GM19467 (cell line): ENCODE results near the gene SIGLEC7.
"Not testable (repeated sequence)": the region's sequence is repeated elsewhere in the genome, so short reads cannot be mapped to it uniquely, and the experiment has no call there.

ENCODE experiments used
- ATAC-seq: cut with Tn5 transposase; IDR thresholded peaks from one replicate; pipeline ENCODE4 v1.9.1; 2021; ENCODE audit warnings: mild to moderate bottlenecking, moderate library complexity; ENCODE audit not compliant: unreplicated experiment

Gene SIGLEC7

GRCh38 chr19:51164215-51164614 is 22.1 kb downstream of the SIGLEC7 start:
- no peak for ATAC-seq

DNA sequence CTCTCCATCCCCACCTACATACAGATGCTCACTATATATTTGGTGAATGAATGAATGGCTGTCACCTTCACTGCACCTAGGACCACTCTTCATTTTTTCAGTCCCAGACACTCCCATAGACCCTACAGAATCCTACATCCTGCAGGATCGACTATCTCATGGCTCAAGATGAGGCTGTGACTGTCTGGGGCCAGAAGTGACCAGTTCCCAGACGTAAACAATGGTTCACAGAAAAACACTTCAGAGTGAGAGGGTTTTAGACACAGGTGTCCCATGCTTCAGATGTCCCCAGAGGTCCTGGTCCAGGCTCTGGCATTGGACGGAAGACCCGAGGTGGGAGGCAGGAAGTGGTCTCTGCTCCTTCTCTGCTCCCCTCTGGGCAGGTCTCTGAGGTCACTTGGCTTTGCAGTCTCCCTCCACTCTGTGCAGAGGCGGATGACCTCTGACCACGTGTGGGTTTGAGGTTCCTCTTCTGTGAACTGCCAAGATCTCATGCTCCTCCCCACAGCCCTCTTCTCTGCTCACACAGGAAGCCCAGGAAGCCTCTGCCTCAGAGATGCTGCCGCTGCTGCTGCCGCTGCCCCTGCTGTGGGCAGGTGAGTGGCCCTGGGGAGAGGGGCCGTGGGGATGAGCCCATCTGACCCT is 24.9 kb downstream of the SIGLEC7 start:
- no peak for ATAC-seq

- ATAC-seq = no peak
Measured at GRCh38 chr19:51168564-51169282, 26.6 kb downstream of the SIGLEC7 start.

- not testable (repeated sequence) for ATAC-seq
Measured at GRCh38 chr19:51169283-51169918, 27.3 kb downstream of the SIGLEC7 start.

DNA sequence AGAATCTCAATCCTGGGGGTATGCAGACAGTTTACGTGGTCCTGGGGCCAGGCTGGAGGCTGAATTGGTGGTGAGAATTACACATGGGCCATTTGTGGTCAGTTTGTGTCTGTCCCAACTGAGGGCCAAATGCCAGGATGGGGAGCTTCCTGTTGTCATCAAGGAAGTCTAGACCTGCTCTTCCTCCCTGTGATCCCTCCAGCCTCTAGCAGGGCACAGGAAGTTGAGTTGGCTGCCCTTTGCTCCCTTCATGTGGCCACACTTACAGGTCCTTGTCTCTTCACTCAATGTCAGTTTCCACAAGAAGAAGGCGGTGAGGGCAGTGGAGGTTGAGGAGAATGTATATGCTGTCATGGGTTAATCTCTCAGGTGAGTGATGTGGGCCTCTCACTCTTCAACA is 30.1 kb downstream of the SIGLEC7 start:
- ATAC-seq = no peak

DNA sequence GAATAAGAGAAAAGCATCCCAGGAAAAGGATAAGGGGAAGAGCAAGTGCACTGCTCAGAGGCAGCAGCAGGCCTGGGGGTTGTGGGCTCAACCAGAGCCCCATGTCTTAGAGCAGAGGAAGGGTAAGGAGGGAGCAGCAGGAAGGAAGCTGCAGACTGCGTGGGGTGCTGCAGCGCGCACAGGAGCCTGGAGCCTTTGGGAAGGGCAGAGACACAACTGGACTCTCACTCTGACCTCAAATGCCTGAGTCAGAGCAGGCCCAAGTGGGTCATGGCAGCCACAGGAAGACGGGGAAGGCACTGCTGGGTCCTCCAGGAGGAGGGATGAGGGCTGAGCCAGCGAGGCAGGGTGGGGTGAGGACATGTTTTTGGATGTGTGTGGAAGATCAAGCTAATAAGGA is 31.6 kb downstream of the SIGLEC7 start:
- ATAC-seq = no peak

DNA sequence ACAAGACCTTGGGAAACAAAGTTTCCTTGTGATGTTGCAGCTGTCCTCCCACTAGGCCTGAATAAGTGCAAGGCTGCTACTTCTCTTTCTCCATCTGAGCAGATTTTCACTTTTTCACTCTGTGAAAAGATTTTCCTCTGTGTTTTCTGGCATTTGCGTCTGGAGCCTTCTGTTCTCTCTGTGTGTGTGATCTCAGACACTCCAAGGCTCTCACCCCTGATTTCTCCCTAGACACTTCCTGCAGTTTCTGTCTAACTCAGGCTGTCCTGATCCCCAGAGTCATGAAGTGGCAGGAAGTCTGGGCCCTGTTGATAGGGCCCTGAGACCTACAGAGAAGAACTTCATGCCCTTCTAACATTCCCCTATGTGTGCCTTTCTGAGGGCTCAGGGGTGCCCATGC is 37.2 kb downstream of the SIGLEC7 start:
- ATAC-seq = no peak

DNA sequence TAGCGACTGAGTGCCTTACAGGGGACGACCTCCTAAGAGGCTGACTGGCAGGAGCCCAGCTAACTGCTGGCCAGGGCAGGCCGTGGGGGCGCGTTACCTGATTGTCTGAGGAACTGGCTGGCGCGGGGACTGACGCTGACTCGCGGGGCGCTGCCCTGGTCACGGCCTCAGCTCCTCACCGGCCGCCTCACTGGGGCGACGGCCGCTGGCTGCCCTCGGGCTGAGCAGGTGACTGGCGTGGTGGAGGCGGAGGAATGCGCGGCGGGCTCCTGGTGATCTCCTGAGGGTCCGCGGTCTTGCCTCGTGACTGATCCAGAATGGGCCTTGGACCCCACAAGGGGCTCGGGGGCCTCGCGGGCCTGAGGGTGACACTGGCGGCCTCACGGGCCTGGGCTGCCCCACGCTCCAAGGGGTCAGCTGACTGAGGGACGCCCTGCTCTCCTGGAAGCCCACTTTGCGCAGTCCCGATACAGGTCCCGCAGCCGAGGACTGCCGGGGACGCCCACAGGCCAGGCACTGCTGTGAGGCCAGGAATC is 39.3 kb downstream of the SIGLEC7 start:
- ATAC-seq = no peak

DNA sequence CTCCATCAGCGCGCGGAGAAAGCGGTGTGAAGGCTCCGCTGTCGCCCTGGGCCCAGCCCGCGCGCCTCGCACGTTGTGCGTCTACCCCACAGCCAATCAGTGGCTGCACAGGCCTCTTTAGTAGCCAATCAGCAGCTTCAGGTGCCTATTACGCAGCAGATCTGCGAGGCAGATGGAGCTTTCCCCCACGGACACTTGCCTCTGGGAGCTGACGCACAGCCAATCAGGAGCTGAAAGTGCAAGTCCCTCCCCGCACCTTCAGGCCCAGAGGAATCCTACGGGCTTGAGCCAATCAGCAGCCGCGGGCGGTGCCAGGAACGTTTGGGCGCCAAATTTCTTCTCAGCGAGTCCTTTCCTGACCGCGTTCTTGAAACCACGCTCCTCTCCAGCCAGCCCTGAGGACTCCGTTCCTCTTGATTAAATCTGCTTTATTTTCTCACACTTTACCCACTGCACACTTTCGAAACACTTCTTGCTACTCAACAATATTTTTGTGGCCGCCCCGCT is 39.9 kb downstream of the SIGLEC7 start:
- ATAC-seq = no peak

- no peak for ATAC-seq
Measured at GRCh38 chr19:51183629-51184028, 41.5 kb downstream of the SIGLEC7 start.

- no peak for ATAC-seq
Measured at GRCh38 chr19:51185069-51185867, 43.2 kb downstream of the SIGLEC7 start.

GRCh38 chr19:51185868-51186215 is 43.7 kb downstream of the SIGLEC7 start:
- no peak for ATAC-seq

DNA sequence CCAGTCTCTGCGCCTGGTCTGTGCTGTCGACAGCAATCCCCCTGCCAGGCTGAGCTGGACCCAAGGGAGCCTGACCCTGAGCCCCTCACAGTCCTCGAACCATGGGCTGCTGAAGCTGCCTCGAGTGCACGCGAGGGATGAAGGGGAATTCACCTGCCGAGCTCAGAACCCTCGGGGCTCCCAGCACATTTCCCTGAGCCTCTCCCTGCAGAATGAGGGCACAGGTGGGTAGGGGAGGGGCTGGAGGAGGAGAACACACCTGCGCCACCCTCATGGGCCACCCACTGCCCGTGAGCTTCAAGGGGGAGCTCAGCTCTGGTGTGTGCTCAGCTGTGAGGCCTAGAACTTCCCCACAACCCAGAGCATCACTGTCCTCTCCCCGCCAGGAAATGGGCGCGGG is 44.2 kb downstream of the SIGLEC7 start:
- no peak for ATAC-seq

GRCh38 chr19:51187395-51188226 is 45.5 kb downstream of the SIGLEC7 start:
- ATAC-seq = no peak

DNA sequence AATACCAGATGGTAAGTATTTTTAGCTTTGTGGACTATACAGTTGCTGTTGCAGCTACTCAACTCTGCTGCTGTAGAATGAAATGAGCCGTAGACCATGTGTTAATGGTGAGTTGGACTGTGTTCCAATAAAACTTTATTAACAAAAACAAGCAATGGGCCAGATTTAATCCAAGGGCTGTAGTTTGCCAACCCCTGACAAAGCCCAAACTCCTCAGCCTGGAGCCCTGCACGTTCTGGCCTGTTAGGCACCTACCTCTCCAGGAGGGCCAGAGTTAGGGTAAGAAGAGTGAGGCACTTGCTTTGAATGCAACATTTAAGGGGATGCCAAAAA is 46.1 kb downstream of the SIGLEC7 start:
- no peak for ATAC-seq

DNA sequence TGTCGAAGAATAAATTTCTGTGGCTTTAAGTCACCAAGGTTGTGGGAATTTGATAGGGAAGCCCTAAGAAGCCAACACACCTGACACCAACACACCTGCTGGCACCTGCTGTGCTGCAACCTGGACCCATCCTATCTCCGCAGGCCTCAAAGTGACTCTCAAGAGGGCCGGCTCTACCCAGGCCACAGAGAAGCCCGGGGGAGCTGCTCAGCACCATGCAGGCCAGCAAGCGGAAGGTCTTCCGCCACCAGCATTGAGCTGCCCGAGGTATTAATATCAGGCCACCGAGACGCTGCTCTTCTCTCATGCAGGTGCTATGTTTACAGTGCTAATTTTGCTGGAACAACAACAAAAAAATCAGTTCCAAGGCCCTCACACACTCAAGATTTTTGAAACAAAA is 50.6 kb downstream of the SIGLEC7 start:
- ATAC-seq = no peak

- ATAC-seq = no peak
Measured at GRCh38 chr19:51194527-51195315, 52.6 kb downstream of the SIGLEC7 start.

DNA sequence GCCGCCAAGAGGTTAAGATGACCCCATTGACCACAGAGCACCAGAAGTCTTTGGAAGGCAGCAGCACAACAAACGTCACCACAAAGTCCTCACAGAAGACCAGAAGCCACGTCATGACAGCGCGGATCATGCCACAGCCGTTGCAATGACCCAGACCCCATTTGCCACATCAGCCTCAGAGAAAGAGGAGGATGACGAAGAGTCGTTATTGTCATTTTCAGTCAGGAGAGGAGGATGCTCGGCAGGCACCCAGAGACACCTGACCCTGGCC is 53.1 kb downstream of the SIGLEC7 start:
- no peak for ATAC-seq

- no peak for ATAC-seq
Measured at GRCh38 chr19:51195616-51196015, 53.5 kb downstream of the SIGLEC7 start.

GRCh38 chr19:51196181-51196580 is 54.1 kb downstream of the SIGLEC7 start:
- ATAC-seq = no peak
